ENCODE data around the gene MED27.

Gene MED27

GRCh38 chr9:131812116-131812790, 267.4 kb downstream of the MED27 start:
- Histone ChIP-seq H3K9me3 (ENCODE audit: insufficient read depth, low read length) (no peaks in the 10 kb centered on the region), H3K4me3 (ENCODE audit: insufficient read length, low read depth) (no peak overlapping the region)
- no peak for DNase-seq (ENCODE audit: low read depth, low spot score)

DNA sequence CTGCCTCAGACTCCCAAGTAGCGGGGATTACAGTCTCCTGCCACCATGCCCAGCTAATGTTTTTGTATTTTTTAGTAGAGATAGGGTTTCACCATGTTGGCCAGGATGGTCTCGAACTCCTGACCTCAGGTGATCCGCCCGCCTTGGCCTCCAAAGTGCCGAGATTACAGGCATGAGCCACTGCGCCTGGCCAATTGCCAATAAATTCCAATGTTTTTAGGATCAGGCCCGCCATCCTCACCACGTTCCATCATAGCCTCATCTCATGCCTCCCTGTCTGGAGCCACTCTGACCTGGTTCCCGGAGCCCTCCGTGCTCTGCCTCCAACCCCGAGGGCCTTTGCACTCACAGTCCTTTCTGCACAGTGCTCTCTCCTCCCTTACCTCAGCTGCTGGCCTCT, 268.3 kb downstream of the MED27 start:
- no peak overlapping the region for H3K9ac ChIP-seq (ENCODE audit: insufficient read length, low read depth)
- no peaks in the 10 kb centered on the region for H3K9me3 ChIP-seq (ENCODE audit: insufficient read depth, low read length)
- no peaks in the 10 kb centered on the region for H3K36me3 ChIP-seq (ENCODE audit: insufficient read depth, insufficient read length, low read length)
- H3K4me1 ChIP-seq (ENCODE audit: insufficient read depth, insufficient read length) = peaks cover 7% of the 10 kb centered on the region
- TF ChIP-seq ZNF274 (IDR thresholded peaks at IDR 0.05; ENCODE audit: low read depth, low read length) = no peak
- TF ChIP-seq YY1 (IDR thresholded peaks at IDR 0.05; ENCODE audit: insufficient read depth, insufficient read length) = no peak
- TF ChIP-seq SUZ12 (IDR thresholded peaks at IDR 0.05; ENCODE audit: extremely low read depth, insufficient read depth, insufficient read length) = no peak
- H3K4me3 ChIP-seq (ENCODE audit: insufficient read length, low read depth) = no peak overlapping the region
- DNase-seq (ENCODE audit: low read depth, low spot score) = no peak
- no peaks in the 10 kb centered on the region for H3K27me3 ChIP-seq (ENCODE audit: insufficient read depth, insufficient read length)

More at GRCh38 chr9:131812116-131812790, 267.4 kb downstream of the MED27 start:
- no peak overlapping the region for H3K9ac ChIP-seq (ENCODE audit: insufficient read length, low read depth)
- TF ChIP-seq YY1 (IDR thresholded peaks at IDR 0.05; ENCODE audit: insufficient read depth, insufficient read length) (no peak), ZNF274 (IDR thresholded peaks at IDR 0.05; ENCODE audit: low read depth, low read length) (no peak), SUZ12 (IDR thresholded peaks at IDR 0.05; ENCODE audit: extremely low read depth, insufficient read depth, insufficient read length) (no peak)
- H3K27me3 ChIP-seq (ENCODE audit: insufficient read depth, insufficient read length) = no peaks in the 10 kb centered on the region
- peaks cover 6% of the 10 kb centered on the region for H3K4me1 ChIP-seq (ENCODE audit: insufficient read depth, insufficient read length)
- H3K36me3 ChIP-seq (ENCODE audit: insufficient read depth, insufficient read length, low read length) = no peaks in the 10 kb centered on the region

DNA sequence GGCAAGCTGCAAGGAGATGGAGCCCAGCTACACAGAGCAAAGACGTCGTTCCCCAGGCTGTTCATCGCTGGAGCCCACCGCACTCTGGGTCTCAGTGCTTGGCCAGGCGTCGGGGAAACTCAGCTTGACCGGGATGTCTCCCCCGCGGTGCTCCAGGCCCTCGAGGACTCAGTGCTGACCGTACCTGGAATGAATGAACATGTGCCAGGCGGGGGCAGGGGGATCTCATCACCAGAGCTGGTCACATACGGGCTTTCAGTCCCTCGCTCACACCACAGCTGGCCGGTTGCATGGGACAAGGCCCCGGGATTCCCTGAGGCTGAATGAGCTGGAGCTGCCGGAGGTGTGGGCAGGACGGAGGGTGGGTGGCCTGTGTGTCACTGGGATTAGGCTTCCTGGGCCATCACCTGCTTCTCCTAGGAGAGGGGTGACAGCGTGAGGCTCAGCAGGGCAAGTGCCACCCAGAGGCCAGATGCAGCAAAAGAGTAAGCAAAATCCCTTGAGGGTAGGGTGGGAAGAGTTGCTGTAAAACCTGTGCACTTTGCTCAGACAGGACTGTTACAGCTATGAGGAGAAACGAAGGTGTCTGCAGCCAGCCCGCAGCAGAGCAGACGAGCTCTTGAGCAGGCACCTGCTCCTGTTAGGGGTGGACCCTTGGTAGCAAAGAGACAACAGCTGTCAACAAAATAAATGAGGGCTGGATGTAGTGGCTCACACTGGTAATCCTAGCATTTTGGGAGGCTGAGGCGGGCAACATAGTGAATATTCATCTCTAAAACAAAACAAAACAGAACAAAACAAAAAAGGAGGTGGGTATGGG, 269.1 kb downstream of the MED27 start:
- Histone ChIP-seq H3K9ac (ENCODE audit: insufficient read length, low read depth) (no peak overlapping the region), H3K4me1 (ENCODE audit: insufficient read depth, insufficient read length) (peaks cover 7% of the 10 kb centered on the region), H3K36me3 (ENCODE audit: insufficient read depth, insufficient read length, low read length) (no peaks in the 10 kb centered on the region), H3K27me3 (ENCODE audit: insufficient read depth, insufficient read length) (no peaks in the 10 kb centered on the region), H3K9me3 (ENCODE audit: insufficient read depth, low read length) (no peaks in the 10 kb centered on the region), H3K4me3 (ENCODE audit: insufficient read length, low read depth) (no peak overlapping the region)
- DNase-seq (ENCODE audit: low read depth, low spot score) = no peak
- TF ChIP-seq SUZ12 (IDR thresholded peaks at IDR 0.05; ENCODE audit: extremely low read depth, insufficient read depth, insufficient read length) (no peak), ZNF274 (IDR thresholded peaks at IDR 0.05; ENCODE audit: low read depth, low read length) (no peak), YY1 (IDR thresholded peaks at IDR 0.05; ENCODE audit: insufficient read depth, insufficient read length) (no peak)

Measured in NT2/D1 (cell line).